Fibroblast of lung (primary cell): ENCODE measurements around the gene NACA2.

Source experiments
- EZH2 ChIP-seq: IDR thresholded peaks from 2 replicates; pipeline ENCODE4 v1.5.1; 2012; ENCODE audit warnings: low read length, control low read depth, mild to moderate bottlenecking; ENCODE audit errors: missing control alignments
- TF ChIP-seq, protein P1 (sequence below), 2 donors: IDR thresholded peaks in 1 of 2; conservative IDR thresholded peaks in 1 of 2; 1 replicate in 1 of 2; 2 replicates in 1 of 2; pipeline ENCODE4 v1.5.1; 2011 to 2012; ENCODE audit warnings: low read length in 2 of 2, control low read depth in 1 of 2, inconsistent platforms in 1 of 2, low read depth in 1 of 2, mild to moderate bottlenecking in 1 of 2

DNA sequence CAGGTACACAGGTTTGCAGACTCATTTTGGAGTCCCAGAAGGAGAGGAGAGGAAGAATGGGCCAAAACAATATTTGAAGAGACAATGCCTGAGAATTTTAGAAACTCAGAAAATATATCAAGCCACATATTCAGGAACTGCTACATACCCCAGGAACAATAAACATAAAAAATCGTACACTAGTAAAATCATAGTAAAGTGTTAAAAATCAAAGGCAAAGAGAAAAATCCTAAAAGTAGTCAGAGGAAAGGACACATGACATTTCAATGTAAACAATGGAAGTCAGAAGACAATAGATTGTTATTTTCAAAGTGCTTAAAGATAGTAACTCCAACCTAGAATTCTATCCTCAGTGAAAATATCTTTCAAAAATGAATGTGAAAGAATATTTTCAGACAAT is 28.5 kb upstream of the NACA2 start:
- TF ChIP-seq, protein P1, sequence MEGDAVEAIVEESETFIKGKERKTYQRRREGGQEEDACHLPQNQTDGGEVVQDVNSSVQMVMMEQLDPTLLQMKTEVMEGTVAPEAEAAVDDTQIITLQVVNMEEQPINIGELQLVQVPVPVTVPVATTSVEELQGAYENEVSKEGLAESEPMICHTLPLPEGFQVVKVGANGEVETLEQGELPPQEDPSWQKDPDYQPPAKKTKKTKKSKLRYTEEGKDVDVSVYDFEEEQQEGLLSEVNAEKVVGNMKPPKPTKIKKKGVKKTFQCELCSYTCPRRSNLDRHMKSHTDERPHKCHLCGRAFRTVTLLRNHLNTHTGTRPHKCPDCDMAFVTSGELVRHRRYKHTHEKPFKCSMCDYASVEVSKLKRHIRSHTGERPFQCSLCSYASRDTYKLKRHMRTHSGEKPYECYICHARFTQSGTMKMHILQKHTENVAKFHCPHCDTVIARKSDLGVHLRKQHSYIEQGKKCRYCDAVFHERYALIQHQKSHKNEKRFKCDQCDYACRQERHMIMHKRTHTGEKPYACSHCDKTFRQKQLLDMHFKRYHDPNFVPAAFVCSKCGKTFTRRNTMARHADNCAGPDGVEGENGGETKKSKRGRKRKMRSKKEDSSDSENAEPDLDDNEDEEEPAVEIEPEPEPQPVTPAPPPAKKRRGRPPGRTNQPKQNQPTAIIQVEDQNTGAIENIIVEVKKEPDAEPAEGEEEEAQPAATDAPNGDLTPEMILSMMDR (conservative IDR thresholded peaks at IDR 0.05 in 1 of 2, IDR thresholded peaks at IDR 0.05 in 1 of 2; ENCODE audit: low read depth in 1 of 2, low read length in 2 of 2), result no peak
- no peak for TF ChIP-seq EZH2
